Esophagus squamous epithelium (tissue), 4 donors: ENCODE results near the gene ADRM1.

Experiments
- CTCF ChIP-seq, 6 experiments: fragments of 450-650 bp in 4 of 6; fragments of 200-600 bp in 2 of 6; sonication (generic) in 2 of 6; IDR thresholded peaks; one replicate each; pipeline ENCODE4 v1.5.1; 2016 to 2019; ENCODE audit warnings: antibody characterized with exemption in 6 of 6, mild to moderate bottlenecking in 4 of 6, moderate library complexity in 4 of 6
- POLR2A ChIP-seq, 4 donors: fragments of 450-650 bp; IDR thresholded peaks; one replicate each; pipeline ENCODE4 v1.6.1; 2017; ENCODE audit warnings: antibody characterized with exemption in 4 of 4, mild to moderate bottlenecking in 4 of 4, moderate library complexity in 3 of 4

GRCh38 chr20:62311832-62312661 lies 9.2 kb downstream of the ADRM1 start:
- TF ChIP-seq POLR2A (IDR thresholded peaks at IDR 0.05) (no peak), CTCF (IDR thresholded peaks at IDR 0.05) (no peak)
